ENCODE measurements around the gene MLST8.
"Not testable (repeated sequence)": the region's sequence is repeated elsewhere in the genome, so short reads cannot be mapped to it uniquely, and the experiment has no call there.

- not testable (repeated sequence) for TF ChIP-seq CTCF (conservative IDR thresholded peaks at IDR 0.05); ZFX (IDR thresholded peaks at IDR 0.05)
Measured at GRCh38 chr16:2258530-2258929, 53.3 kb downstream of the MLST8 start.
